RCC 7860 (cell line): ENCODE measurements around the gene TSHR.
"Not testable (repeated sequence)": the region's sequence is repeated elsewhere in the genome, so short reads cannot be mapped to it uniquely, and the experiment has no call there.

ENCODE experiments used
- DNase-seq: peaks from one replicate; pipeline ENCODE4 v3.0.0-alpha.2; 2015; ENCODE audit warnings: low spot score
- FAIRE-seq: peaks from 2 replicates; lab custom pipeline; 2012; peaks lifted over from hg19 to GRCh38; lab: Jason Lieb, UNC

The TSHR gene

GRCh38 chr14:80988735-80989429, 33.5 kb downstream of the TSHR start:
- no peak for FAIRE-seq
- no peak for DNase-seq

GRCh38 chr14:80992580-80992979, 37.2 kb downstream of the TSHR start:
- DNase-seq: no peak
- no peak for FAIRE-seq

- no peak for FAIRE-seq
- peak; percentile 38 for DNase-seq
Measured at GRCh38 chr14:80996049-80996901, 40.9 kb downstream of the TSHR start.

GRCh38 chr14:81001447-81001846, 46.0 kb downstream of the TSHR start:
- FAIRE-seq: no peak
- DNase-seq: no peak

GRCh38 chr14:81004575-81004974, 49.2 kb downstream of the TSHR start:
- DNase-seq (no peak), FAIRE-seq (no peak)

- FAIRE-seq (no peak), DNase-seq (no peak)
Measured at GRCh38 chr14:81005540-81006228, 50.3 kb downstream of the TSHR start.

GRCh38 chr14:81006266-81006665, 50.8 kb downstream of the TSHR start:
- FAIRE-seq: no peak

GRCh38 chr14:81007131-81007530, 51.7 kb downstream of the TSHR start:
- DNase-seq: no peak
- FAIRE-seq: no peak

More at GRCh38 chr14:81006266-81006665, 50.8 kb downstream of the TSHR start:
- DNase-seq: no peak

GRCh38 chr14:81009346-81009745, 53.9 kb downstream of the TSHR start:
- FAIRE-seq: no peak
- no peak for DNase-seq

- FAIRE-seq: no peak
Measured at GRCh38 chr14:81018251-81018650, 62.8 kb downstream of the TSHR start.

GRCh38 chr14:81018684-81019083, 63.3 kb downstream of the TSHR start:
- DNase-seq: no peak
- FAIRE-seq: no peak

More at GRCh38 chr14:81018251-81018650, 62.8 kb downstream of the TSHR start:
- no peak for DNase-seq

GRCh38 chr14:81019113-81019512, 63.7 kb downstream of the TSHR start:
- not testable (repeated sequence) for FAIRE-seq

GRCh38 chr14:81023095-81023710, 67.8 kb downstream of the TSHR start:
- FAIRE-seq (no peak), DNase-seq (no peak)

More at GRCh38 chr14:81019113-81019512, 63.7 kb downstream of the TSHR start:
- DNase-seq: not testable (repeated sequence)

GRCh38 chr14:81028461-81028860, 73.0 kb downstream of the TSHR start:
- no peak for FAIRE-seq

GRCh38 chr14:81031488-81031887, 76.1 kb downstream of the TSHR start:
- DNase-seq (no peak), FAIRE-seq (no peak)

More at GRCh38 chr14:81028461-81028860, 73.0 kb downstream of the TSHR start:
- no peak for DNase-seq

GRCh38 chr14:81033698-81034240, 78.3 kb downstream of the TSHR start:
- DNase-seq (no peak), FAIRE-seq (no peak)

- FAIRE-seq (no peak), DNase-seq (no peak)
Measured at GRCh38 chr14:81042438-81042837, 87.0 kb downstream of the TSHR start.

GRCh38 chr14:81051547-81051946, 96.1 kb downstream of the TSHR start:
- no peak for DNase-seq
- FAIRE-seq: no peak

- DNase-seq, FAIRE-seq: not testable (repeated sequence)
Measured at GRCh38 chr14:81054057-81054456, 98.6 kb downstream of the TSHR start.

- DNase-seq: no peak
- FAIRE-seq: no peak
Measured at GRCh38 chr14:81055971-81056370, 100.5 kb downstream of the TSHR start.

- FAIRE-seq: no peak
- DNase-seq: no peak
Measured at GRCh38 chr14:81062380-81062779, 107.0 kb downstream of the TSHR start.
